HG02642 (cell line): Measurements from ENCODE around the gene QRICH1.

Experiments used
- ATAC-seq: cut with Tn5 transposase; IDR thresholded peaks from one replicate; pipeline ENCODE4 v1.9.1; 2021; ENCODE audit warnings: mild to moderate bottlenecking; ENCODE audit not compliant: unreplicated experiment, poor library complexity

QRICH1 gene

GRCh38 chr3:49120438-49121131 lies 26.7 kb upstream of the QRICH1 start, which contains the start of gene USP19:
Gene USP19 (minus strand): TSS chr3:49120823. CDS start chr3:49119145, 1,678 bp downstream.
- peak; percentile 83 for ATAC-seq

DNA sequence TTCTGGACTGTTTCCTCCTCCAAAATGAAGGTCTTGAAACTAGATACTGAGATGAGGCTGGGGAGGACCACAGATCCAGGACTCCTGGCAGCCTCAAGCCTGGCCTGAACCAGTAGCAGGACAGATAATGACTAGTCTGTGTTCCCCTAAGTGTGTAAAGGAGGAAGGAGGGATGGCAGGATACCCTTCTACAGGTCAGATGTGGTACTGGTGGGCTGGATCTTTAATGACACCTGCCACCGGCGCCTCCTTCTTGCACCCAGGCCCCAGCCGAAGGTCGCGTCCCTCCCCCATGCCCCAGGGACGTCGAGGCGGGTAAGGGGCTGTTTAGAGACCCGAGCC lies 26.2 kb upstream of the QRICH1 start:
- ATAC-seq, result no peak

DNA sequence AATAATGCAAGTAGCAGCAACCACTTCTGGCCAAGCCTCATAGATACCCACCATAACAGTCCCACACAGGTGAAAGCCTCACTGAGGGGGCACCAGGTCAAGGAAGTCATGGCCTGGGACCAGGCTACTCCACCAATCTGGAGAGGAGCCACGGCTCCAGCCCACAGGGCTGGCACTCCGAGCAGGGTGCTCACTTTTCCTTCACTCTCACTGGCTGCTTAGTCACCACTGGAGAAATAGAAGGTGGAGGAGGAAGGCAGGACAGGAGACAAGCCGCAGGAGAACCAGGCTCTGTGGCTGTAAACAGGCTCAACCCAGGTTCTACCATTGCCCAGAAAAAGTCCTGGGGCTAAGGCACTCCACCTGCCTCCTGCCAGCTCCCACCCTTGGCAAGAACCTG lies 25.6 kb upstream of the QRICH1 start:
- no peak for ATAC-seq

- ATAC-seq, result no peak
Measured at GRCh38 chr3:49119036-49119435, 25.2 kb upstream of the QRICH1 start.

DNA sequence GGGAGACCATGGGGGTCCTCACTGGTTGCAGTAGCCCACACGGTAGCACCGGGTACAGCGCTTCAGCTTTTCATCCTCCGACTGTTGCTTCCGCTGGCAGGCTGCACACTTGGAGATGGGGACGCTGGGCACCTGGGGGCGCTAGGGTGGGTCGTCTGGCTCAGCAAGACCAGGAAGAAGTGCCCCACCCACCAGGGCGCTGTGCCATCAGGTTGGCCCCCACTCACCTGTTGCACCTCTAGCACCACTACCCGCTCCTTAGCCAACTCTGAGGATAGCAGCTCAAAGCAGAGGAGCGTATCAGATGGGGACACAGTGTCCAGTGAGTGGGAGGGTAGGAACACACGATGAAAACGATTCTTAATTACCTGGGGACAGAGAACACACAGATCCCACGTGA lies 18.4 kb upstream of the QRICH1 start:
- ATAC-seq, result no peak

DNA sequence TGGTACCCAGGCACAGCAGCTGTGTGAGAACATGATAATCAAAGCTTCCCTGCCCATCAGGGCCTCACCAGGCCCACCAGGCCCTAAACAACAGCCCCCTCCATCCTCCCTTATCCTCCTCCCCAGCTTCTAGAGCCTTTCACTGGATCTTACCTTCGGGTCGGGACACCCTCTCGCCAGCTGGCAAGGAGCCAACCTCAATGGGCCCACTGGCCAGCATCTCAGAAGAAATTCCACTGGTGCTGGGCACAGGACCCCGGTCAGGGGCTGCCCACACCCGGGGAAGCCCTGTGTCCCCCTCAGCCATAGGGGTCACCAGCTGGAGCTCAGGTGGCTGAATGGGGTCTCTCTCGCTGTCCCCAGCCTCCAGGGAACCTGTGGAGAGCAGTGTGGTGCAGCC lies 17.5 kb upstream of the QRICH1 start:
- ATAC-seq, result no peak

GRCh38 chr3:49110780-49111179 lies 16.9 kb upstream of the QRICH1 start:
- ATAC-seq, result no peak

DNA sequence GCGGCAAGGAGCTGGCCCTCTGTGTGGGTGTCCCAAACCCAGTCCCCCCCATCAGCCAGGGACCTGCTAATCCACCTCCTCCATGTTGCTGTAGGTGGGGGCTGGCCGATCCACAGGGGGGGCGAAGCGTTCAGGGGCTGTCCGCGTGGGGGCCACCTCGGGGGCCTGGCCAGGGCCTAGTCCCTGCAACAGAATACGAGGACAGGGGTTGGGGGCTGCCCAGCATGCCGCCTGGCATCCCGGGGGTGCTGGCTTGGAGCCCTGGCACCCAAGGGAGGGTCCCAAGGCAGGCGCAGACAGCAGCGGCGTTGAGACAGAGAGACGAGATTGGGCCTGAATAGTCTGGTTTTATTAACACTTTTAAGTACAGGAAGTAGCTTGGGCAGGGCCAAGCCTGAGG lies 14.5 kb upstream of the QRICH1 start:
- no peak for ATAC-seq

GRCh38 chr3:49104427-49105291 lies 10.8 kb upstream of the QRICH1 start, which contains the start of gene QARS1:
Gene QARS1 (minus strand): TSS chr3:49104757. CDS start chr3:49104733, 24 bp downstream.
- ATAC-seq, result peak; percentile 83

DNA sequence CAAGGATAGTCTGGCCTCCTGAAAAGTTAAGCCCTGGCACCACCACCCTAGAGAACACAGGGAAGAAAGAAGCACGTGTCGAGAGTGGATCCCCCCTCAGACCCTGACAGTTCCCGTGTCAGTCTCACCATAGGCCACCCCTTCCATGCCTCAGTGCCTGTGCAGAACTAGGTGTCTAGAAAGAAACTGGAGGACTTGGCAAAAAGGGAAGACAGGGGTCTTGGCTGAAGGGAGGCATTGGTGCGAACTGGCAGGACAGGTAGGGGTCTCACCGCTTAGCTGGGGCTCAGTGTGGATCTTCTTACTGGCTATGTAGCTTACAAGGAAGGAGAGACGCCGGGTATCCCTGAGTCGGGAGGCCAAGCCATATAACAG lies 10.2 kb upstream of the QRICH1 start:
- ATAC-seq, result no peak

DNA sequence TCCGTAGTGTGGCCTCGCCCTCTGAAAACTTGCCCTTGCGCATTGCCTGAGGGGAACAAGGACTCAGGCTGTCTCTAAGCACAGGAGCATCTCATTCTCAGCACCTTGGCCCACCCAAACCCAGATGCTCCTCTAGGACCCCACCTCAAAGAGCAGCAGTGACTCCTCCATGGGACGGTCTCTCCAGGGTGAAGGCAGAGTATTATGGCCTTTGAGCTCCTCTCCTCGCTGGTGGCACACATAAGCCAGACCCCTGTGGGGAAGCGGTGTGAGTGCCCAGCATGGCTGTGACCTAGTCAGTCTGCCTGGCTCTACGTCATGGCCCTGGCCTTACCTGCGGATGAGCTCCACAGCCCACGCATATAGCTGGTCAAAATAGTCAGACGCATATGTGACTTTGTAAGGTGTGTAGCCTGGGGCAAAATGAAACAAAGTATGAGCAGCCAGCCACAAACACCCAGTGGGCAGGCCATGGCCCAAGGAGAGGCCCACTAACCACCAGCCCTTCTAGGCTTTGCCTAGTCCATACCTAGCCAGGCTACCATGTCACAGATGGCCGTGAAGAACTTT lies 6.3 kb upstream of the QRICH1 start:
- ATAC-seq, result no peak

DNA sequence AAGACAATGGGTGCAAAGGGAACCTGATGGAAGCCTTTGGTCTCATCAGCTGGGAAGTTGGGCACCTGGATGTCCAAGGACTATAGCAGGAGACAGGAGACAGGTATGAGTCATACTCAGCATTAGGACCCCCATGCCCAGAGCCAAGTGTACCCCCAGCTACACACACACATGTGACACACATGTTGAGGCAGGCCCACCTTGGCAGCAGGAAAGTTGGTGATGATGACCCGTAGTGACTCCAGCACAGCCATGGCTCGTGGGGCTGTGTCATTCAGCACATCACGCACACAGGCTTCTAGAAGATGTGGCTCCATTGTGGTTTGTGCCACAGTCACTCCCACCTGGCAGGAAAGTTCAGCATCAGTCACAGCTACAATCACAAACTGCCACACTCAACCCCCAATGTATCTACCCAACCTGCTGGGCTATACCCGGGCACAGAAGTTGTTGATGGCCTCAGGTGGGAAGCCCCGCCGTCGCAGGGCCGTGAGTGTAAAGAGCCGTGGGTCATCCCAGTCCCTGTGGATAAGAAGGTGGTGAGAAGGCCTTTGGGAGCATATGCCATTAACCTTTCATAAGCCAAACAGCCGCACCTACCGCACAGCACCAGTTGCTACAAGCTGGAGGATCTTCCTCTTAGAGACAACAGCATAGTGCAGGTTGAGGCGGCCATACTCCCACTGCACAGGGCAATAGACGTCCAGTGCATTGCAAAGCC lies 5.2 kb upstream of the QRICH1 start:
- no peak for ATAC-seq

DNA sequence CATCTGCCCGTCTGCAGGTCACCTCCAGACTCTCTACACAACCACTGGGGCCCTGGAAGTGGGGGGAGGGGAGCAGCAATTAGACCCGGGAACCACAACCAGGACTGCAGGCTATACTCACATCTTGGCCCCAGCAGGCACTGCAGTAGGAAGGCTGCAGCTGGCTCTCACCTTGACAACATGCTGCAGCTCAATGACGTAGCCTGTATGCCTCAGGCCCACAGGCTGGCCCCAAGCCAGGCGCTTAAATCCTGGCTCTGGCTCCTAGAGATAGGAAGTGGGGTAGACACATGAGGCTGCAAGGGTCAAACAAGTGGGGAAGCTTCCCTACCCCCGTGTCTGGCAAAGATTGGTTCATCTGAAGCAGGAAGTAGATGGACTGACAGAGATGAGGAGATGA lies 4.6 kb upstream of the QRICH1 start:
- no peak for ATAC-seq

DNA sequence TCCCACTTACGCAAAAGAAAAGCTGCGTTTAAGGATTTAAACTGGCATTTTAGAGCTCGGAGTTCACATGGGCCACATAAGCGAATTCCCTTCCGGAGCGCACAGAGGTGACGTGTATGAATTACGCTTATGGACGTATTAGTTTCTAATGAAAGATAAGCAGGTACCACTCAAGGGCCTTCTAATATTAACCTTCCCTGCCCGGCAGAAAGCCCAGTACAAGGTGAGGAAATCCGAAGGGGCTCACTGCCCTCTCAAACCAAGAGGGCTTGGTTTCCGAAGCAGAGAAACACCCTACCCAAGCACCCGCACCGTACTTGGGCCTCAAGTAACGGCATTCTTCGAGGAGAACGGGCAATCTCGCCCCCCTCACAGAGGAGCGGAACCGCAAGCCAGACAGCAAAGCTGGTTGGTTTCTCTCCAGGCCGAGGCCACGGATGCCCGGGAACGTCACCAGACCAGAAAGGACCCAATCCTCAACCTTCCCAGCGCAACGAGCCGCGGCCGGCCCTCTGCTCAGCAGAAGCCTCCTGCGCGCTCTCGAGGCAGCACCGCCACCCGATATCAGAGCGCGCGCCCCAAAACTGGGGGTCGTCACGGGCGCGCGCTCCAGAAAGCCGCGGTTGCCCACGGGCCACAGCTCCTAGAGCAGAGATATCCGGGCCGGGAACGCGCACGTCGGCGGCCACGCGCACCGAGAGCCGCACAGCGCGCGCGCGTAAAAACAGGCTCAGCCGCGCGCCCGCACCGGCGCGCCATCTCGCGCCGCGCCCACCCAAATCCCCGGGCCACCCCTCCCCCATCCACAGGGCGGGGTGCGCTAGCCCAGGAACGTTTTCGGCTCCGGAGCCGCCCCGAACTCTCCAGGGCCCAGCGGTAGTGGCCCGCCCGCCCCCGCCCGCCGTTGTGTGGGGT lies 676 bp downstream of the QRICH1 start:
- peak; percentile 41 for ATAC-seq

- ATAC-seq, result no peak
Measured at GRCh38 chr3:49081429-49081828, 12.4 kb downstream of the QRICH1 start.

DNA sequence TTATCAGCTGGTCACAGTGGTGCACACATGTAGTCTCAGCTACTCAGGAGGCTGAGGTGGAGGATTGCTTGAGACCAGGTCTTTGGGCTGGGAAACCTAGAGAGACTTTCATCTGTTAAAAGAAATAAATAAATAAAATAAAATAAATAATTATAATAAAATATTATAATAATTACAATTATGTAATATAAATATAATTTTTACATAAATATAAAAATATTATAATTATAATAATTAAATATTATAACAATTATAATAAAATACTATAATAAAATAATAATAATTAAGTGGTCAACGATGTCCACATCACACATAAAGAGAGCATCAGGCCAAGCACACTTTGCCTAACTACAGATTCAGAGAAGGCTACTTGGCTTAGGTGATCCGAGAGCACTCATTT lies 14.6 kb downstream of the QRICH1 start:
- ATAC-seq, result no peak

DNA sequence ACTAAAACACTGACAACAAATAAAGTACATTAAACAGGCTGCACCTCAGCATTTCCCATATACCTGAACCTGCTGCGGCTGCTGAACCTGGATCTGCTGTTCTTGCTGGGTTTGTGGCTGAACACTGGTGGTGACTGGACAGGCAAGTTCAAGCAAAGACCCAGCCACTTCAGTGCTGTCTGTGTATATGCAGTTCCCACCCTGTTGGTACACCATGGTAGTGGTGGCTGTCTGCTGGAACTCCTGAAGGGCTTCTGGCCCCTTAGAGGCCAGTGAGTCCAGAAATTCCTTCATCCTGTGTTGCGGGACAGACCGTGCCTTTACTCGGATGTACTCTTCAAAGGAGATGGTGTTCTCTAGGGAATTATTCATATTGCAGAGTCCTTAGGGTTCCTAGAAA lies 17.2 kb downstream of the QRICH1 start:
- ATAC-seq, result no peak

DNA sequence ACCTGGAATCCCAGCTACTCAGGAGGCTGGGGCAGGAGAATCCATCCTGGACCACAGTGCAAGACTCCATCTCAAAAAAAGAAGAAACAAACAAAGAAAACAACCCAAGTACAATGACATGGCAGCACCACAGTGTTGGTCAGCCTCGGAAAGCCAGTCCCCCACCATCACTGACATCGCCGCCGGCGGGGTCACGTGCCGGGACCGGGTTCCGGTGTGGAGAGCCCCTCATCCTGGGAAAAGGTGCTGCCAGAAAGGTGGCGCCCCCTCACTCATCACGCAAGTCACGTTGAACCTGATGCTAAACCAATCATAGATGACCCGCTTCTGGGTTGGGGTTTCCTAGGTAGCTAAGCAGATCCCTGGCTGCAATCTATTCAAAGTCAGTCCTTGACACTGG lies 17.8 kb downstream of the QRICH1 start:
- ATAC-seq, result no peak

DNA sequence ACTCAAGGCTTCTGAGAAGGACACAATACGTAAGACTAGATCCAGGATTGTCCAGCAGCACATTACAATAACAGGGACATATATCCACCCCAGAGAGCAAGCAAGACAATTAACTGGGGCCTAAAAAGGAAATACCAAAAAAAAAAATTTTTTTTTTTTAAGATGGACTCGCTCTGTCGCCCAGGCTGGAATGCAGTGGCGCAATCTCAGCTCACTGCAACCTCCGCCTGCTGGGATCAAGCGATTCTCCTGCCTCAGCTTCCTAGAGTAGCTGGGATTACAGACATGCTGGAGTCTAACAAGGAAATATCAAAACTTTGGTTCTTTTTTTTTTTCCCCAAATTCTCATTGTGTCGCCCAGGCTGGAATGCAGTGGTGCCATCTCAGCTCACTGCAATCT lies 35.9 kb downstream of the QRICH1 start:
- ATAC-seq, result no peak

DNA sequence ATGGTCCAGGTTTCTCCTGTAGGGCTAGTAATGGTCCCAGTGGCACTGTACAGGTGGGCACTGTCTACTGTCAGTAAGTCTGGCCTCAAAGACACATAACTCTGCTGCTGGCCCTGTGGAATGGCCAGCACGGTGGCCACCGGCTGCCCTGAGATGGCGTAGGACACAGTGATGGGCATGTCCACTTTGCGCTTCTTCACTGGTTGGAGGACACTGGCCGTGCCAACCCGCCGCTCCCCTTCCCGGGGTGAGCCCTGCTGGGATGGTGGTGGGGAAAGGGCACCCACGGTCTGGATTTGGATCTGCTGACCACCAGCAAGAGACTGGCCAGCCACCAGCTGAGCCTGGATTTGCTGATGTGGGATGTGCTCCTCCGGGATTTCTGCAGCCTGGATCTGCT lies 36.6 kb downstream of the QRICH1 start:
- no peak for ATAC-seq
